HG02840 (cell line): ENCODE data around the gene ALG11.
"Not testable (repeated sequence)": the region's sequence is repeated elsewhere in the genome, so short reads cannot be mapped to it uniquely, and the experiment has no call there.

Source experiments
- ATAC-seq: cut with Tn5 transposase; IDR thresholded peaks from one replicate; pipeline ENCODE4 v1.9.1; 2021; ENCODE audit warnings: mild to moderate bottlenecking, moderate library complexity, moderate number of reproducible peaks; ENCODE audit not compliant: unreplicated experiment, low FRiP score

ALG11 gene

GRCh38 chr13:52025475-52026245 is 13.5 kb downstream of the ALG11 start:
- no peak for ATAC-seq

- ATAC-seq = no peak
Measured at GRCh38 chr13:52026246-52026626, 14.0 kb downstream of the ALG11 start.

DNA sequence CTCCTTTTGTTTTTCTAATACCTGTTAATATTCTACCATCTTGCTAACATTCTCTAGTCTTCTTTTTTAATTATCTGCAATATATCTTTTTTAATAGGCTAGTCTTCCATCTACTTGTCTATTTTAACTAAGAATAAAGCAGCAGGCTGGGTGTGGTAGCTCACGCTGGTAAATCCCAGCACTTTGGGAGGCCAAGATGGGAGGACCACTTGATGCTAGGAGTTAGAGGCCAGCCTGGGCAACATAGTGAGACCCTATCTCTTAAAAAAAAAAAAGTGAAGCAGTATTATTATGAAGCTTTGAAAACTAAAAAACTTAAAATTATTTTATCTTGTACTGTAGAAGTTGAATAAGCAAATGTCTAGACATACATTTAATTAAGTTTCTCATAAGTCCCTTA is 15.6 kb downstream of the ALG11 start:
- no peak for ATAC-seq

DNA sequence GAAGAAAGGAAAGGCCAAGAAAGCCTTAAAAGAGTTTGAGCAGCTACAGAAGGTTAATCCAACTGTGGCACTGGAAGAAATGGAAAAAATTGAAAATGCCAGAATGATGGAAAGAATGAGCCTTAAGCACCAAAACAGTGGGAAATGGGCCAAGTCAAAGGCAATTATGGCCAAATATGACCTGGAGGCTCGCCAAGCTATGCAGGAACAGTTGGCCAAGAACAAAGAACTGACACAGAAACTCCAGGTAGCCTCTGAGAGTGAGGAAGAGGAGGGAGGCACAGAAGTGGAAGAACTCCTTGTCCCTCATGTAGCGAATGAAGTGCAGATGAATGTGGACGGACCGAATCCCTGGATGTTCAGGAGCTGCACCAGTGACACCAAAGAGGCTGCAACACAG is 17.4 kb downstream of the ALG11 start:
- ATAC-seq = no peak

GRCh38 chr13:52030401-52030800 is 18.2 kb downstream of the ALG11 start:
- not testable (repeated sequence) for ATAC-seq

- ATAC-seq = no peak
Measured at GRCh38 chr13:52033039-52033438, 20.8 kb downstream of the ALG11 start.

DNA sequence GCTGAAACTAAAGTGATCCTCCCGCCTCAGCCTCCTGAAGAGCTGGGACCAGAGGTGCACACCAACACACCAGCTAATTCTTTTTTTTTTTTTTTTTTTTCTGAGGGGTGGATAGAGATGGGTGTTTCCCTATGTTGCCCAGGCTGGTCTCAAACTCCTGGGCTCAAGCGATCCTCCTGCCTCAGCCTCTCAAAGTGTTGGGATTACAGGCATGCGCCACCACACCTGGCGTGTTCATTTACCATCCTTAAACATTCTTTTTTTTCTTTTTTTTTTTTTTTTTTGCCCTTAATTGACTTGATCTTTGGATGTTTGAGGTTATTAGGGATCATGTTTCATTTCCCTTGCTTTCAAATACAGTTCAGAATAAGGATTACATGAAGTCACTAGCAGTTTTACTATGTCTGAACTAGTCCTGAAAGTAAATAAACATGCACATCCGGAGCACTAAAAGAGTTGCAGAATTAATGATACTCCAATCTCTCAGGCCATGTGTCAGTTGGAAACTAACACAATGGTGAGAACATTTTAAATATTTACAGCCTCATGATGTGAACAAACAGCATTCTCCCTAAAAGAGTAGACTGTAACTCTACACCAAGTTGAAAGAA is 22.5 kb downstream of the ALG11 start:
- no peak for ATAC-seq

GRCh38 chr13:52036037-52036436 is 23.8 kb downstream of the ALG11 start:
- no peak for ATAC-seq

DNA sequence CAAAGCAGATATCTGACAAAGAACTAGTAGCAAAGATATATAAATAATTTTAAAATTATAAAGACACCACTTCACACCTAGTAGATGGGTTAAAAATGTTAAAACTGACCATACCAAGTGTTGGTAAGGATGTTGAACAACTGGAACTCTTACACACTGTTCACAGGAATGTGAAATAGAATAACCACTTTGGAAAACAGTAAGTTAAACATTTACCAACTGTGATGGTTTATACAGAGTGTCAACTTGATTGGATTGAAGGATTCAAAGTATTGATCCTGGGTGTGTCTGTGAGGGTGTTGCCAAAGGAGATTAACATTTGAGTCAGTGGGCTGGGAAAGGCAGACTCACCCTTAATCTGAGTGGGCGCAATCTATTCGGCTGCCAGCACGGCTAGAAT is 31.5 kb downstream of the ALG11 start:
- no peak for ATAC-seq

DNA sequence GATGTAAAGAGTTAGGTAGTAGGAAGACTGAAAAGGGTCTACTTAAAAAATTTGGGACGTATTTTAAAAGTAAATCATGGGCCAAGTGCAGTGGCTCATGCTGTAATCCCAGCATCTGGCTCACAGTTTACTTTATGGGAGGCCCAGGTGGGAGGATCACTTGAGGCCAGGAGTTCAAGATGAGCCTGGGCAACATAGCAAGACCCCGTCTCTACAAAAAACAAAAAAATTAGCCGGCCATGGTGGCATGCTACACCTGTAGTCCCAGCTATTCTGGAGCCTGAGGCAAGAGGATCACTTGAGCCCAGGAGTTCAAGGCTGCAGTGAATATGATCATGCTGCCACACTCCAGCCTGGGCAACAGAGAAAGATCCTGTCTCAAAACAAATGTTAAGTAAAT is 35.3 kb downstream of the ALG11 start:
- no peak for ATAC-seq

DNA sequence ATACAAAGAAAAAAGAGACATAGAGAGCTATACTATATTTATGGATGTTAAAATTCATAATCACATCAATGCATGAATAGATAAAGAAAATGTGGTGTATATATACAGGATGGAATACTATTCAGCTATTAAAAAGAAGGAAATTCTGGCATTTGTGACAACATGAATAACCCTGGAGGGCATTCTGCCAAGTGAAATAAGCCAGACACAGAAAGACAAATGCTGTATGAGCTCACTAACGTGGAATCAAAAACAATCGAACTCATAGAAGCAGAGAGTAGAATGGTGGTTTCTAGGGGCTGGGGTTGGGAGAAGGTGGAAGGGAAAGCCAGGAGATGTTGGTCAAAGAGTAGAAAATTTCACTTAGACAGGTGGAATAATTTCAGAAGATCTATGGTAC is 36.3 kb downstream of the ALG11 start:
- ATAC-seq = no peak

GRCh38 chr13:52051400-52051799 is 39.2 kb downstream of the ALG11 start:
- ATAC-seq = no peak

DNA sequence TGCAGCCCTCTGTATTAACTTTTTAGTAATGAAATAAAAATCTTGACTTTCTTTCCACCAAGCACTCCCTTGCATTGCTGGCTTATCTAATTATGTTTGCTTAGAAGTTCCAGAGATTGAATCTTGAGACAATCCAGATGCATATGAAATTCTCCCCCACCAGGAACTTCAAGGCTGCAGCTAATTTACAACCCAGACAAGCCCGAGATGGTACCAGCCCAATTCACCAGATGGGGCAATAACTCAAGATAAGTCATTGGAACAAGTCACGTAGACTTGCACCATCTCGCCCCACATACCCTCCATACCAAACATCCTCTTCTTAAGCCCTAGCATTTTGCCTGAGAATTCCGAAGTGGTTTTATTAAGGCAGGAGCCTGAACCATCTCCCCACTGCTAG is 41.3 kb downstream of the ALG11 start:
- ATAC-seq = no peak

DNA sequence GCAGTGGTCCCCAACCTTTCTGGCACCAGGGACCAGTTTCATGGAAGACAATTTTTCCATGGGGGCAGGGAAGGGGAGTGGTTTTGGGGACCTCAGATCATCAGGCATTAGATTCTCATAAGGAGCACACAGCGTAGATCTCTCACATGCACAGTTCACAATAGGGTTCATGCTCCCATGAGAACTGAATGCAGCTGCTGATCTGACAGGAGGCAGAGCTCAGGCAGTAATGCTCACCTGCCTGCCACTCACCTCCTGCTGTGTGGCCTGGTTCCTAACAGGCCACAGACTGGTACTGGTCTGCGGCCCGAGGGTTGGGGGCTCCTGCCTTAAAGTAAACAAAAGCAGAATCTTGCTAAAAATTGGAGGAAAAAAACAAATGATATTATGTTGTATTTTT is 48.9 kb downstream of the ALG11 start:
- not testable (repeated sequence) for ATAC-seq

- no peak for ATAC-seq
Measured at GRCh38 chr13:52061587-52061986, 49.4 kb downstream of the ALG11 start.

GRCh38 chr13:52067237-52067636 is 55.0 kb downstream of the ALG11 start:
- ATAC-seq = no peak

DNA sequence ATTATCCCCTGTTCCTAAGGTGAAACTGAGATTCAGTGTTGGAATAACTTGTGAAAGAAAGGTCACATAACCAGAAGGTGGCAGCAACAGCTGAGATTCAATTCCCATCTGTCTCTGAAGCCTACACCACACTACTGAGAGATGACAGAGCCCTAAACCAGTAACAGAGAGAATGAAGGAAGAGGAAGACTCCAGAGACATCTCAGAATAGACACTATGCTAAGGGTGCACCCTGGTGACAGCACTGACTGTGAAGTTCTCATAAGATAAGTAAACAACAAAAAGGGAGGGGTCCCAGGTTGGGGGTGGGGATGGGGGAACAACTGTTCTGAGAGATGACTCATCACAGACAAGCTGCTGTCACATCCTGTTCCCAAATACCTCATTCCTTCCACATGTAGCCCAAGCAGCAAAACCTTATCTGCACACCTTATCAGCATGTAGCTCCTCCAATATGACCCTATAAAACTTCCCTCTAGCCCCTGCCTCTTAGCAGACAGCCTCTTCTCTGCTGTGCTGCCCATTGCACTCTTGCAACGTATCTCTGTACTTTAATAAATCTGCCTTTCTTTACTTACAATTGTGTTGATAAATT is 58.8 kb downstream of the ALG11 start:
- no peak for ATAC-seq
